IMR-90 (cell line): ENCODE measurements around the gene PSMD6. TPM values are rescaled to one million over a fixed set of nuclear protein-coding genes. Genes with fewer than 3 reads are reported as not detected.

Experiments used
- ATAC-seq: fragments of 200-7000 bp; cut with Tn5 transposase; 2 replicates; pipeline ENCODE4 v1.9.1; 2020; ENCODE audit warnings: low read depth, mild to moderate bottlenecking, moderate library complexity
- BruUV-seq: library from RNA; stranded (reverse); fragments of 400-500 nt; replicated peaks from 2 replicates; lab custom pipeline; 2021; lab: Mats Ljungman, UMichigan
- CTCF ChIA-PET: fragments of 300-600 bp; formaldehyde crosslinking; extraction: SDS; loops from one replicate; lab custom pipeline; 2021; ENCODE audit warnings: antibody characterized with exemption; lab: Yijun Ruan, JAX
- POLR2A ChIA-PET: fragments of 300-600 bp; sonication (Branson Sonifier 250); formaldehyde crosslinking; loops from one replicate; lab custom pipeline; 2022; ENCODE audit warnings: antibody characterized with exemption; ENCODE audit not compliant: unreplicated experiment; lab: Charles Lee
- DNase-seq: peaks from one replicate; pipeline ENCODE4 v3.0.0; 2013
- H2AFZ ChIP-seq: replicated peaks from 2 replicates; pipeline ENCODE3; 2013; ENCODE audit warnings: low read length, mild to moderate bottlenecking; ENCODE audit not compliant: poor library complexity
- H2AK5ac ChIP-seq: 2 replicates; pipeline ENCODE4 v1.6.1; 2013; ENCODE audit warnings: low read depth, low read length, inconsistent platforms
- H2AK9ac ChIP-seq: replicated peaks from 2 replicates; pipeline ENCODE3; 2013; ENCODE audit warnings: mild to moderate bottlenecking, low read depth, low read length, moderate library complexity; ENCODE audit not compliant: poor library complexity
- H2BK120ac ChIP-seq: 2 replicates; pipeline ENCODE4 v1.6.1; 2013; ENCODE audit warnings: low read depth, low read length, inconsistent platforms
- H2BK15ac ChIP-seq: 3 replicates; pipeline ENCODE4 v1.6.1; 2013; ENCODE audit warnings: low read depth, low read length, inconsistent platforms
- H2BK20ac ChIP-seq: 2 replicates; pipeline ENCODE4 v1.6.1; 2013; ENCODE audit warnings: low read depth, mild to moderate bottlenecking, inconsistent platforms, low read length, moderate library complexity
- H2BK5ac ChIP-seq: 2 replicates; pipeline ENCODE4 v1.6.1; 2013; ENCODE audit warnings: mild to moderate bottlenecking, low read depth, low read length, inconsistent platforms; ENCODE audit not compliant: poor library complexity, severe bottlenecking
- H3K14ac ChIP-seq: replicated peaks from 2 replicates; pipeline ENCODE4 v1.6.1; 2013; ENCODE audit warnings: low read depth, low read length, inconsistent platforms
- H3K18ac ChIP-seq: 2 replicates; pipeline ENCODE4 v1.6.1; 2013; ENCODE audit warnings: low read depth, low read length, control low read depth
- H3K23ac ChIP-seq: 2 replicates; pipeline ENCODE4 v1.6.1; 2013; ENCODE audit warnings: low read depth, low read length, inconsistent platforms
- H3K27ac ChIP-seq: 2 replicates; pipeline ENCODE4 v1.5.1; 2013; ENCODE audit warnings: mild to moderate bottlenecking, control low read depth, low read length; ENCODE audit not compliant: insufficient read depth
- H3K27me3 ChIP-seq: 2 replicates; pipeline ENCODE4 v1.6.1; 2013; ENCODE audit warnings: low read length; ENCODE audit not compliant: control insufficient read depth, insufficient read depth
- H3K36me3 ChIP-seq: 2 replicates; pipeline ENCODE4 v1.6.1; 2013; ENCODE audit warnings: low read length, mixed read lengths; ENCODE audit not compliant: control insufficient read depth, insufficient read depth
- H3K4ac ChIP-seq: 2 replicates; pipeline ENCODE4 v1.6.1; 2013; ENCODE audit warnings: low read depth, low read length, inconsistent platforms
- H3K4me1 ChIP-seq: 2 replicates; pipeline ENCODE4 v1.6.1; 2013; ENCODE audit warnings: low read length, mixed read lengths; ENCODE audit not compliant: control insufficient read depth, insufficient read depth
- H3K4me2 ChIP-seq: 2 replicates; pipeline ENCODE4 v1.6.1; 2013; ENCODE audit warnings: low read depth, mild to moderate bottlenecking, control low read depth, low read length, moderate library complexity
- H3K4me3 ChIP-seq: 2 replicates; pipeline ENCODE4 v1.5.1; 2013; ENCODE audit warnings: low read depth, mild to moderate bottlenecking, control low read depth, low read length, moderate library complexity; ENCODE audit not compliant: insufficient read depth
- H3K56ac ChIP-seq: 2 replicates; pipeline ENCODE4 v1.6.1; 2013; ENCODE audit warnings: low read length, inconsistent platforms; ENCODE audit not compliant: insufficient read depth; ENCODE audit errors: extremely low read depth
- H3K79me1 ChIP-seq, 2 experiments: 2 replicates each; pipeline ENCODE4 v1.6.1; 2013; ENCODE audit warnings: low read length in 2 of 2, inconsistent platforms in 1 of 2, low read depth in 1 of 2
- H3K9ac ChIP-seq: 2 replicates; pipeline ENCODE4 v1.6.1; 2013; ENCODE audit warnings: low read depth, low read length, control low read depth
- H3K9me1 ChIP-seq: 2 replicates; pipeline ENCODE4 v1.6.1; 2013; ENCODE audit warnings: low read length, inconsistent platforms; ENCODE audit not compliant: insufficient read depth
- H3K9me3 ChIP-seq: 2 replicates; pipeline ENCODE4 v1.6.1; 2013; ENCODE audit warnings: low read length; ENCODE audit not compliant: control insufficient read depth, insufficient read depth
- H4K20me1 ChIP-seq: 2 replicates; pipeline ENCODE4 v1.6.1; 2013; ENCODE audit warnings: low read length, inconsistent platforms; ENCODE audit not compliant: insufficient read depth
- H4K5ac ChIP-seq: 2 replicates; pipeline ENCODE4 v1.6.1; 2013; ENCODE audit warnings: mild to moderate bottlenecking, low read depth, low read length, control low read depth
- H4K8ac ChIP-seq, 2 experiments: 2 replicates each; pipeline ENCODE4 v1.6.1; 2013; ENCODE audit warnings: low read depth in 2 of 2, low read length in 2 of 2, control low read depth in 1 of 2, inconsistent platforms in 1 of 2
- H4K91ac ChIP-seq: 2 replicates; pipeline ENCODE4 v1.6.1; 2013; ENCODE audit warnings: low read depth, low read length, inconsistent platforms; ENCODE audit not compliant: insufficient read depth
- CEBPB ChIP-seq: IDR thresholded peaks from 2 replicates; pipeline ENCODE4 v1.6.1; 2012; ENCODE audit warnings: low read depth, low read length, improper control_type of control experiment
- CHD1 ChIP-seq: IDR thresholded peaks from 2 replicates; pipeline ENCODE4 v1.6.1; 2012; ENCODE audit warnings: low read depth, low read length, improper control_type of control experiment
- CTCF ChIP-seq: conservative IDR thresholded peaks from 2 replicates; pipeline ENCODE4 v1.5.1; 2012; ENCODE audit warnings: mild to moderate bottlenecking, low read depth, low read length, improper control_type of control experiment
- ELK1 ChIP-seq: fragments of 150-350 bp; IDR thresholded peaks from 2 replicates; pipeline ENCODE4 v1.6.1; 2016; ENCODE audit warnings: low read depth, mild to moderate bottlenecking, low read length, moderate library complexity, borderline replicate concordance
- FOS ChIP-seq: fragments of 150-350 bp; IDR thresholded peaks from 2 replicates; pipeline ENCODE4 v1.6.1; 2016; ENCODE audit warnings: low read depth, low read length
- MAFK ChIP-seq: IDR thresholded peaks from 2 replicates; pipeline ENCODE4 v1.6.1; 2012; ENCODE audit warnings: low read depth, low read length, improper control_type of control experiment
- MXI1 ChIP-seq: IDR thresholded peaks from 2 replicates; pipeline ENCODE4 v1.6.1; 2012; ENCODE audit warnings: low read depth, mild to moderate bottlenecking, low read length, moderate library complexity, borderline replicate concordance
- NFE2L2 ChIP-seq: fragments of 150-350 bp; IDR thresholded peaks from 2 replicates; pipeline ENCODE4 v1.6.1; 2016; ENCODE audit warnings: low read depth, mild to moderate bottlenecking, low read length
- RAD21 ChIP-seq: IDR thresholded peaks from 2 replicates; pipeline ENCODE4 v1.6.1; 2012; ENCODE audit warnings: low read length, improper control_type of control experiment
- RCOR1 ChIP-seq: IDR thresholded peaks from 2 replicates; pipeline ENCODE4 v1.6.1; 2012; ENCODE audit warnings: mild to moderate bottlenecking, low read length, improper control_type of control experiment; ENCODE audit not compliant: insufficient replicate concordance
- SMC3 ChIP-seq: fragments of 150-350 bp; IDR thresholded peaks from 2 replicates; pipeline ENCODE4 v1.6.1; 2016; ENCODE audit warnings: low read depth, mild to moderate bottlenecking, antibody characterized with exemption, low read length, moderate library complexity
- USF2 ChIP-seq: fragments of 150-350 bp; IDR thresholded peaks from 2 replicates; pipeline ENCODE4 v1.6.1; 2017; ENCODE audit warnings: mild to moderate bottlenecking, antibody characterized with exemption, low read length, low read depth
- WGBS, 2 experiments: methylation state at CpG; one replicate each; pipeline versions ENCODE4 v1.1.5 to v1.1.7; 2013; ENCODE audit warnings: missing lambda C conversion rate in 2 of 2; ENCODE audit not compliant: insufficient read length in 1 of 2; ENCODE audit errors: extremely low coverage in 2 of 2; 5-methylcytosine and 5-hydroxymethylcytosine counted together
- dilution Hi-C: fragments of 300-500 bp; cut with HindIII; formaldehyde crosslinking; loops from one replicate; pipeline ENCODE4 v1.14.3; 2018; ENCODE audit warnings: low sequenced_read_pairs; ENCODE audit not compliant: unreplicated experiment
- in situ Hi-C: fragments of 300-500 bp; cut with MboI; formaldehyde crosslinking; loops from 3 replicates; pipeline ENCODE4 v1.14.3; 2019; ENCODE audit warnings: low sequenced_read_pairs, inconsistent platforms, mixed read lengths
- intact Hi-C: fragments of 100-400 bp; cut with micrococcal nuclease; formaldehyde crosslinking; loops from 2 replicates; pipeline ENCODE4 v1.10.0; 2022
- polyA plus RNA-seq, 3 experiments: library from polyadenylated mRNA; depleted of rRNA; stranded (reverse); fragments of >200 nt; gene quantifications; 2 replicates each; pipeline ENCODE4 v1.2.3, GENCODE V29; 2012; ENCODE audit warnings: low replicate concordance in 1 of 3
- total RNA-seq: library from RNA; depleted of rRNA; stranded (reverse); fragments of >200 nt; gene quantifications from 2 replicates; pipeline ENCODE4 v1.2.3, GENCODE V29; 2012

The PSMD6 gene
- total and polyA plus RNA-seq, 2 of the 4 experiments (the other 2 are of a cell fraction): 86.6 to 91.8 TPM

GRCh38 chr3:64064804-64065203 is 41.5 kb upstream of the PSMD6 start:
- H4K91ac ChIP-seq: no peak overlapping the region
- TF ChIP-seq RCOR1: no peak
- no peak for TF ChIP-seq RAD21
- no peak for TF ChIP-seq USF2
- TF ChIP-seq CEBPB: no peak
- TF ChIP-seq MXI1: no peak
- TF ChIP-seq CTCF: no peak
- no peak for TF ChIP-seq ELK1
- TF ChIP-seq CHD1: no peak
- no peak for TF ChIP-seq SMC3
- no peak for TF ChIP-seq FOS
- no peak for TF ChIP-seq NFE2L2
- no peak for TF ChIP-seq MAFK
- no peaks in the 10 kb centered on the region for H3K9me1 ChIP-seq
- H2AK9ac ChIP-seq: no peak overlapping the region
- dilution Hi-C loops (no loop called here), in situ Hi-C loops (no loop called here), intact Hi-C loops (no loop called here)
- H3K79me1 ChIP-seq: no peaks in the 10 kb centered on the region
- no peaks in the 10 kb centered on the region for H3K9me3 ChIP-seq
- H2BK120ac ChIP-seq: no peak overlapping the region
- BruUV-seq: no TSS peak
- H3K36me3 ChIP-seq: no peaks in the 10 kb centered on the region
- DNase-seq (no peak), ATAC-seq (no peak)
- H2AFZ ChIP-seq: no peak overlapping the region
- no peak overlapping the region for H3K4me3 ChIP-seq
- H3K27ac ChIP-seq: no peak overlapping the region
- 90% methylated on average over 2 of the region's 2 CpGs; no CpG with 5 or more reads in 1 of the 2 experiments for WGBS, 2 experiments
- peaks cover 3% of the 10 kb centered on the region; the same call in 1 of the 2 replicates for H3K4me1 ChIP-seq
- no peak overlapping the region for H4K8ac ChIP-seq
- H2BK15ac ChIP-seq: no peak overlapping the region
- H3K9ac ChIP-seq: no peak overlapping the region
- no peak overlapping the region for H2BK20ac ChIP-seq
- H4K5ac ChIP-seq: no peak overlapping the region
- no peak overlapping the region for H3K23ac ChIP-seq
- H3K4ac ChIP-seq: no peak overlapping the region
- H3K14ac ChIP-seq: no peak overlapping the region
- no peak overlapping the region for H2BK5ac ChIP-seq
- POLR2A ChIA-PET: no interaction called here
- no peak overlapping the region for H2AK5ac ChIP-seq
- H3K56ac ChIP-seq: no peak overlapping the region
- H3K18ac ChIP-seq: no peak overlapping the region
- H3K4me2 ChIP-seq: no peak overlapping the region
- CTCF ChIA-PET: no interaction called here
- no peaks in the 10 kb centered on the region for H3K27me3 ChIP-seq
- no peaks in the 10 kb centered on the region for H4K20me1 ChIP-seq
